Smooth muscle cell of trachea (primary cell): ENCODE measurements around the gene PRSS3. TPM values are rescaled to one million over a fixed set of nuclear protein-coding genes. Genes with fewer than 3 reads are reported as not detected.

Experiments used
- total RNA-seq: library from RNA; depleted of rRNA; stranded (reverse); fragments of >200 nt; gene quantifications from 2 replicates; pipeline ENCODE4 v1.2.1, GENCODE V29; 2014

PRSS3 gene
- total RNA-seq, result 11.1 and 13.2 TPM in 2 replicates

GRCh38 chr9:33795281-33795680 lies at the start of gene PRSS3:
Gene PRSS3 (plus strand): TSS chr9:33795561. CDS start chr9:33795574, 13 bp downstream.

GRCh38 chr9:33816327-33817252 lies 21.2 kb downstream of the PRSS3 start, which contains the start of gene UBE2R2:
Gene UBE2R2 (plus strand): TSS chr9:33817160. CDS start chr9:33817758, 598 bp downstream.

Other genes with a start within 250 kb of the PRSS3 start
- gene UBE2R2, start 21.6 kb downstream of the PRSS3 start, total RNA-seq, result 18.7 and 28.2 TPM in 2 replicates